SK-N-SH treated with all-trans-retinoic acid at 6 μM for 48 hours (cell line): ENCODE measurements around the gene STX18.

ENCODE experiments used
- ATAC-seq: fragments of 200-7000 bp; cut with Tn5 transposase; 3 replicates; pipeline ENCODE4 v1.9.1; 2020; ENCODE audit warnings: mild to moderate bottlenecking, moderate library complexity
- ARNTL ChIP-seq: fragments of 450-650 bp; formaldehyde crosslinking; IDR thresholded peaks from 2 replicates; pipeline ENCODE4 v1.5.0; 2020; ENCODE audit warnings: low read depth, mild to moderate bottlenecking, moderate library complexity, borderline replicate concordance
- BACH2 ChIP-seq: fragments of 250-450 bp; sonication (Bioruptor Pico); IDR thresholded peaks from 2 replicates; pipeline ENCODE4 v1.9.0; 2021; ENCODE audit warnings: mild to moderate bottlenecking, borderline replicate concordance
- CSDC2 ChIP-seq: fragments of 250-450 bp; sonication (Bioruptor Pico); IDR thresholded peaks from 2 replicates; pipeline ENCODE4 v1.5.0; 2020; ENCODE audit warnings: mild to moderate bottlenecking, moderate library complexity
- ESRRG ChIP-seq: fragments of 250-450 bp; sonication (Bioruptor Pico); IDR thresholded peaks from 2 replicates; pipeline ENCODE4 v1.6.1; 2021; ENCODE audit warnings: mild to moderate bottlenecking
- GLIS3 ChIP-seq: fragments of 250-450 bp; sonication (Bioruptor Pico); IDR thresholded peaks from 2 replicates; pipeline ENCODE4 v1.5.0; 2020; ENCODE audit warnings: mild to moderate bottlenecking, moderate library complexity
- ISL1 ChIP-seq: fragments of 250-450 bp; sonication (Bioruptor Pico); IDR thresholded peaks from 2 replicates; pipeline ENCODE4 v2.1.2; 2022; ENCODE audit warnings: mild to moderate bottlenecking, moderate library complexity
- OSR1 ChIP-seq: fragments of 250-450 bp; sonication (Bioruptor Pico); IDR thresholded peaks from 2 replicates; pipeline ENCODE4 v1.8.0; 2022; ENCODE audit warnings: moderate library complexity, mild to moderate bottlenecking, inconsistent platforms
- PPARA ChIP-seq: fragments of 250-450 bp; sonication (Bioruptor Pico); IDR thresholded peaks from 2 replicates; pipeline ENCODE4 v1.5.0; 2020; ENCODE audit warnings: mild to moderate bottlenecking, borderline replicate concordance
- RARB ChIP-seq: fragments of 250-450 bp; sonication (Bioruptor Pico); IDR thresholded peaks from 2 replicates; pipeline ENCODE4 v1.8.0; 2021; ENCODE audit warnings: mild to moderate bottlenecking, moderate library complexity
- SNAI2 ChIP-seq: fragments of 250-450 bp; sonication (Bioruptor Pico); IDR thresholded peaks from 2 replicates; pipeline ENCODE4 v1.5.0; 2020; ENCODE audit warnings: mild to moderate bottlenecking, moderate library complexity
- TCF4 ChIP-seq: fragments of 250-450 bp; sonication (Bioruptor Pico); IDR thresholded peaks from 2 replicates; pipeline ENCODE4 v1.8.0; 2021; ENCODE audit warnings: mild to moderate bottlenecking, moderate library complexity, borderline replicate concordance
- TOX ChIP-seq: fragments of 250-450 bp; sonication (Bioruptor Pico); IDR thresholded peaks from 2 replicates; pipeline ENCODE4 v1.8.0; 2021; ENCODE audit warnings: mild to moderate bottlenecking, moderate library complexity, borderline replicate concordance
- ZC3H10 ChIP-seq: fragments of 250-450 bp; sonication (Bioruptor Pico); IDR thresholded peaks from 2 replicates; pipeline ENCODE4 v1.5.1; 2021; ENCODE audit warnings: mild to moderate bottlenecking, moderate library complexity
- ZFP3 ChIP-seq: fragments of 250-450 bp; sonication (Bioruptor Pico); IDR thresholded peaks from 2 replicates; pipeline ENCODE4 v1.5.0; 2020; ENCODE audit warnings: mild to moderate bottlenecking, moderate library complexity
- ZFP30 ChIP-seq: fragments of 450-650 bp; formaldehyde crosslinking; IDR thresholded peaks from 2 replicates; pipeline ENCODE4 v1.5.0; 2022; ENCODE audit warnings: mild to moderate bottlenecking, moderate library complexity
- ZNF565 ChIP-seq: fragments of 450-650 bp; formaldehyde crosslinking; conservative IDR thresholded peaks from 2 replicates; pipeline ENCODE4 v1.5.0; 2020; ENCODE audit warnings: low read depth, mild to moderate bottlenecking, moderate library complexity
- ZNF70 ChIP-seq: fragments of 450-650 bp; formaldehyde crosslinking; IDR thresholded peaks from 2 replicates; pipeline ENCODE4 v1.5.0; 2020; ENCODE audit warnings: mild to moderate bottlenecking, moderate library complexity
- ZNF8 ChIP-seq: fragments of 450-650 bp; formaldehyde crosslinking; IDR thresholded peaks from 2 replicates; pipeline ENCODE4 v1.5.0; 2020; ENCODE audit warnings: mild to moderate bottlenecking, moderate library complexity
- TF ChIP-seq, protein P1 (sequence below): fragments of 250-450 bp; sonication (Bioruptor Pico); IDR thresholded peaks from 2 replicates; pipeline ENCODE4 v1.5.1; 2021; ENCODE audit warnings: mild to moderate bottlenecking, moderate library complexity
- TF ChIP-seq, protein P2 (sequence below): fragments of 250-450 bp; sonication (Bioruptor Pico); IDR thresholded peaks from 2 replicates; pipeline ENCODE4 v1.5.0; 2020; ENCODE audit warnings: mild to moderate bottlenecking, moderate library complexity
- TF ChIP-seq, protein P3 (sequence below): fragments of 250-450 bp; sonication (Bioruptor Pico); IDR thresholded peaks from 2 replicates; pipeline ENCODE4 v1.8.0; 2020; ENCODE audit warnings: mild to moderate bottlenecking, moderate library complexity, borderline replicate concordance
- TF ChIP-seq, protein P4 (sequence below): fragments of 250-450 bp; sonication (Bioruptor Pico); IDR thresholded peaks from 2 replicates; pipeline ENCODE4 v1.8.0; 2021; ENCODE audit warnings: low read depth, mild to moderate bottlenecking, moderate library complexity, borderline replicate concordance

The STX18 gene

DNA sequence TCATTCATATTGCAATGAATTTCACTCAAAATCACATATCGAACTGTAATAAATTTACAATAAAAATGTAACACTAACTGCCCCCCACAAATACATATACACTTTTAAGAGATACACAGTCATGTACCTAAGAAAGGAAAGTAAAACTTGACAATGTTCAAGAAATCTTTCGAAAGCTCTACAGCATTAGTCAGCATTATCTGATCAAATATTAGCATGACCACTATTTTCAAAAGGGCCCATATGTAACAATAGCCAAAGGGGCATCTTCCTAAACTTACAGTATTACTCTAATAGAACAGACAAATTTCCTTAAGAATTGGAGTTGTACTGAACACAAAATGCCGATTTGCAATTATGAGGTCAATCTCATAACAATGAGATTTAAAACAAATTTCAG lies 51.8 kb downstream of the STX18 start (continued):
- no peak for TF ChIP-seq ARNTL
- no peak for TF ChIP-seq ESRRG (CRISPR knock-in tag)
- no peak for TF ChIP-seq ISL1 (CRISPR knock-in tag)
- no peak for TF ChIP-seq GLIS3
- no peak for TF ChIP-seq BACH2 (CRISPR knock-in tag)
- no peak for TF ChIP-seq CSDC2 (CRISPR knock-in tag)

DNA sequence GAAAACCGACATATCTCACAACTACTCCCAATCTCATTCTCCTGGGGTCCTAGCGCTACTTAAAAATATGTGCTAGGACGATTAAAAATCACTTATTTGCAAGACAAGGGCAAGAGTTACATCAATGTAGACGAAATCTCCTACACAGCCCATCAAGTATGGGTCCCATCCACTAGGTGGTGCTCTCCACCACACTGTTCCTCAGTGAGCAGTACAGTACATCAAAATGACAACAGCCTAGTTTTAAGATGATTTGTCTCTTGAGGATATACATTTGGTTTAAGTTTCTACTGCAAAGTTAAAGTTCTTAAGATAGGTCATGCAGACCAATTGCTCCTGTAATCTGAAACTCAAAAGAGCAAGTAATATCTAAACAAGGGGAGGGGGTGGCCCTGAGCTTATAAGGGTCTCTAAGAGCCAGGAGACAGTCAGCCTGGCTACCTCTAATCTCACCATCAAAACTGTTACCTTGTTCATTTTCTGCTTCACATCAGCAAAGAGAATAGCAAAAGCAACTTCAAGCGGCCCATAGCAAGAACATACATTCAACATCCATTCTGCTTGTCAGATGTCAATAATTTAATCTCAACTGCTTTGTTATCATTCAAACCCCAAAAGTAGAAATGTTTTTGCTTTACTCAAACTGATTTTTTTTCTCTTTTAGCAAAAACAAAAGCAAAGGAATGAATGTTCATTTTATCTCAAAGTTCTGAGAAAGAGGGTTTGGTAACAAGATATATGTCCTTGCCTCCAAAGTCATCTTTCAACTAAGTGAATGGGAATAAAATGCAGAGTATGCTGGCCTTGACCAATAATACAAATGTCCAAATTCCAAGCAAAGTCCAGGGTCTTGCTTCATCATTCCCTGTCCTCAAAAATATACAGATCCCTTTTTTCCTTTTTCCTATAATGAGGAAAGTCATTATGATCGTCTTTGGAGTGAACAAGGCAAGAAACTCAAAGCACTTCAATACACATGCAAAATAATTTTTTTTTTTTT lies 53.1 kb downstream of the STX18 start:
- ATAC-seq = peak; percentile 98
- TF ChIP-seq TOX (no peak), ESRRG (CRISPR knock-in tag) (no peak), PPARA (no peak), ARNTL (no peak), RARB (CRISPR knock-in tag) (no peak), CSDC2 (CRISPR knock-in tag) (no peak), OSR1 (CRISPR knock-in tag) (no peak), ZC3H10 (CRISPR knock-in tag) (no peak), ZNF70 (no peak), SNAI2 (CRISPR knock-in tag) (no peak), GLIS3 (no peak), ZFP3 (CRISPR knock-in tag) (no peak), ZFP30 (CRISPR knock-in tag) (no peak), ISL1 (CRISPR knock-in tag) (no peak), ZNF565 (CRISPR knock-in tag) (no peak)
- TF ChIP-seq, protein P1, sequence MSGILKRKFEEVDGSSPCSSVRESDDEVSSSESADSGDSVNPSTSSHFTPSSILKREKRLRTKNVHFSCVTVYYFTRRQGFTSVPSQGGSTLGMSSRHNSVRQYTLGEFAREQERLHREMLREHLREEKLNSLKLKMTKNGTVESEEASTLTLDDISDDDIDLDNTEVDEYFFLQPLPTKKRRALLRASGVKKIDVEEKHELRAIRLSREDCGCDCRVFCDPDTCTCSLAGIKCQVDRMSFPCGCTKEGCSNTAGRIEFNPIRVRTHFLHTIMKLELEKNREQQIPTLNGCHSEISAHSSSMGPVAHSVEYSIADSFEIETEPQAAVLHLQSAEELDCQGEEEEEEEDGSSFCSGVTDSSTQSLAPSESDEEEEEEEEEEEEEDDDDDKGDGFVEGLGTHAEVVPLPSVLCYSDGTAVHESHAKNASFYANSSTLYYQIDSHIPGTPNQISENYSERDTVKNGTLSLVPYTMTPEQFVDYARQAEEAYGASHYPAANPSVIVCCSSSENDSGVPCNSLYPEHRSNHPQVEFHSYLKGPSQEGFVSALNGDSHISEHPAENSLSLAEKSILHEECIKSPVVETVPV (CRISPR knock-in tag) = no peak
- TF ChIP-seq, protein P2, sequence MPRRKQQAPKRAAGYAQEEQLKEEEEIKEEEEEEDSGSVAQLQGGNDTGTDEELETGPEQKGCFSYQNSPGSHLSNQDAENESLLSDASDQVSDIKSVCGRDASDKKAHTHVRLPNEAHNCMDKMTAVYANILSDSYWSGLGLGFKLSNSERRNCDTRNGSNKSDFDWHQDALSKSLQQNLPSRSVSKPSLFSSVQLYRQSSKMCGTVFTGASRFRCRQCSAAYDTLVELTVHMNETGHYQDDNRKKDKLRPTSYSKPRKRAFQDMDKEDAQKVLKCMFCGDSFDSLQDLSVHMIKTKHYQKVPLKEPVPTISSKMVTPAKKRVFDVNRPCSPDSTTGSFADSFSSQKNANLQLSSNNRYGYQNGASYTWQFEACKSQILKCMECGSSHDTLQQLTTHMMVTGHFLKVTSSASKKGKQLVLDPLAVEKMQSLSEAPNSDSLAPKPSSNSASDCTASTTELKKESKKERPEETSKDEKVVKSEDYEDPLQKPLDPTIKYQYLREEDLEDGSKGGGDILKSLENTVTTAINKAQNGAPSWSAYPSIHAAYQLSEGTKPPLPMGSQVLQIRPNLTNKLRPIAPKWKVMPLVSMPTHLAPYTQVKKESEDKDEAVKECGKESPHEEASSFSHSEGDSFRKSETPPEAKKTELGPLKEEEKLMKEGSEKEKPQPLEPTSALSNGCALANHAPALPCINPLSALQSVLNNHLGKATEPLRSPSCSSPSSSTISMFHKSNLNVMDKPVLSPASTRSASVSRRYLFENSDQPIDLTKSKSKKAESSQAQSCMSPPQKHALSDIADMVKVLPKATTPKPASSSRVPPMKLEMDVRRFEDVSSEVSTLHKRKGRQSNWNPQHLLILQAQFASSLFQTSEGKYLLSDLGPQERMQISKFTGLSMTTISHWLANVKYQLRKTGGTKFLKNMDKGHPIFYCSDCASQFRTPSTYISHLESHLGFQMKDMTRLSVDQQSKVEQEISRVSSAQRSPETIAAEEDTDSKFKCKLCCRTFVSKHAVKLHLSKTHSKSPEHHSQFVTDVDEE (CRISPR knock-in tag) = no peak

DNA sequence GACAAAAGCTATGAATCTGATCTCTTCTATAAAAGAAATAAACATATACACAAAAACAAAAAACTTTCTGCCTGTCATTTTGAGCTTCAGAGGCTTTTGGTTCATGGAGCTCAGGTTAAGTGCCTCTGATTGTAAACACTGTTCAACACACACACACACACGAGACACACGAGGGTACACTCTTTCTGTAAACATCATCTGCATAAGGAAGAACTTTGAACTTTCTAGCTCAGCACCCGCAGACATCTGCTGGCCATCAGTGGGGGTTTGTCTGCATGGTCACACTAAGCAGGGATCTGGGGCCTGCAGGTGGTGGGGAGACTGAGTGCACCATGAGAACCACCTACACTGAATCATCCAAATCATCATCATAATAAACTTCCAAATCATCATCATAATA lies 54.9 kb downstream of the STX18 start:
- ATAC-seq = no peak
- no peak for TF ChIP-seq OSR1 (CRISPR knock-in tag)
- TF ChIP-seq, protein P3, sequence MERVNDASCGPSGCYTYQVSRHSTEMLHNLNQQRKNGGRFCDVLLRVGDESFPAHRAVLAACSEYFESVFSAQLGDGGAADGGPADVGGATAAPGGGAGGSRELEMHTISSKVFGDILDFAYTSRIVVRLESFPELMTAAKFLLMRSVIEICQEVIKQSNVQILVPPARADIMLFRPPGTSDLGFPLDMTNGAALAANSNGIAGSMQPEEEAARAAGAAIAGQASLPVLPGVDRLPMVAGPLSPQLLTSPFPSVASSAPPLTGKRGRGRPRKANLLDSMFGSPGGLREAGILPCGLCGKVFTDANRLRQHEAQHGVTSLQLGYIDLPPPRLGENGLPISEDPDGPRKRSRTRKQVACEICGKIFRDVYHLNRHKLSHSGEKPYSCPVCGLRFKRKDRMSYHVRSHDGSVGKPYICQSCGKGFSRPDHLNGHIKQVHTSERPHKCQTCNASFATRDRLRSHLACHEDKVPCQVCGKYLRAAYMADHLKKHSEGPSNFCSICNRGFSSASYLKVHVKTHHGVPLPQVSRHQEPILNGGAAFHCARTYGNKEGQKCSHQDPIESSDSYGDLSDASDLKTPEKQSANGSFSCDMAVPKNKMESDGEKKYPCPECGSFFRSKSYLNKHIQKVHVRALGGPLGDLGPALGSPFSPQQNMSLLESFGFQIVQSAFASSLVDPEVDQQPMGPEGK = no peak
- TF ChIP-seq ESRRG (CRISPR knock-in tag) = no peak
- TF ChIP-seq TCF4 (CRISPR knock-in tag) = no peak
- no peak for TF ChIP-seq ZFP3 (CRISPR knock-in tag)
- TF ChIP-seq ZFP30 (CRISPR knock-in tag) = no peak
- TF ChIP-seq, protein P2 (CRISPR knock-in tag) = no peak
- no peak for TF ChIP-seq GLIS3
- TF ChIP-seq SNAI2 (CRISPR knock-in tag) = no peak
- TF ChIP-seq TOX = no peak
- no peak for TF ChIP-seq PPARA
- TF ChIP-seq ARNTL = no peak
- no peak for TF ChIP-seq BACH2 (CRISPR knock-in tag)
- TF ChIP-seq CSDC2 (CRISPR knock-in tag) = no peak
- TF ChIP-seq ZNF8 (CRISPR knock-in tag) = no peak
- TF ChIP-seq, protein P4, sequence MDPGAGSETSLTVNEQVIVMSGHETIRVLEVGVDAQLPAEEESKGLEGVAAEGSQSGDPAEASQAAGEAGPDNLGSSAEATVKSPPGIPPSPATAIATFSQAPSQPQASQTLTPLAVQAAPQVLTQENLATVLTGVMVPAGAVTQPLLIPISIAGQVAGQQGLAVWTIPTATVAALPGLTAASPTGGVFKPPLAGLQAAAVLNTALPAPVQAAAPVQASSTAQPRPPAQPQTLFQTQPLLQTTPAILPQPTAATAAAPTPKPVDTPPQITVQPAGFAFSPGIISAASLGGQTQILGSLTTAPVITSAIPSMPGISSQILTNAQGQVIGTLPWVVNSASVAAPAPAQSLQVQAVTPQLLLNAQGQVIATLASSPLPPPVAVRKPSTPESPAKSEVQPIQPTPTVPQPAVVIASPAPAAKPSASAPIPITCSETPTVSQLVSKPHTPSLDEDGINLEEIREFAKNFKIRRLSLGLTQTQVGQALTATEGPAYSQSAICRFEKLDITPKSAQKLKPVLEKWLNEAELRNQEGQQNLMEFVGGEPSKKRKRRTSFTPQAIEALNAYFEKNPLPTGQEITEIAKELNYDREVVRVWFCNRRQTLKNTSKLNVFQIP (CRISPR knock-in tag) = no peak
